ENCODE results near the gene PSME2.

- TF ChIP-seq EP300 (IDR thresholded peaks at IDR 0.05) (no peak), CTCF (IDR thresholded peaks at IDR 0.05) (no peak)
Measured at GRCh38 chr14:24098927-24099813, 47.2 kb downstream of the PSME2 start.
